Ureter (tissue), 1 donor: ENCODE results near the gene GHRL. TPM values are rescaled to one million over a fixed set of nuclear protein-coding genes. Genes with fewer than 3 reads are reported as not detected.

Source experiments
- DNase-seq: peaks from one replicate; pipeline ENCODE4 v3.0.0-alpha.2; 2020; ENCODE audit warnings: low spot score
- total RNA-seq: library from RNA; stranded (reverse); gene quantifications from one replicate; pipeline ENCODE4 v1.2.4, GENCODE V29; 2023
- donor health status: DM: yes; HTN: yes; CAD: no.

The GHRL gene
- total RNA-seq, 1 donor from 2014 or later = 0.81 TPM

GRCh38 chr3:10327592-10327991 is 34.8 kb upstream of the GHRL start:
- DNase-seq = no peak

- no peak for DNase-seq
Measured at GRCh38 chr3:10322352-10322710, 29.6 kb upstream of the GHRL start.

DNA sequence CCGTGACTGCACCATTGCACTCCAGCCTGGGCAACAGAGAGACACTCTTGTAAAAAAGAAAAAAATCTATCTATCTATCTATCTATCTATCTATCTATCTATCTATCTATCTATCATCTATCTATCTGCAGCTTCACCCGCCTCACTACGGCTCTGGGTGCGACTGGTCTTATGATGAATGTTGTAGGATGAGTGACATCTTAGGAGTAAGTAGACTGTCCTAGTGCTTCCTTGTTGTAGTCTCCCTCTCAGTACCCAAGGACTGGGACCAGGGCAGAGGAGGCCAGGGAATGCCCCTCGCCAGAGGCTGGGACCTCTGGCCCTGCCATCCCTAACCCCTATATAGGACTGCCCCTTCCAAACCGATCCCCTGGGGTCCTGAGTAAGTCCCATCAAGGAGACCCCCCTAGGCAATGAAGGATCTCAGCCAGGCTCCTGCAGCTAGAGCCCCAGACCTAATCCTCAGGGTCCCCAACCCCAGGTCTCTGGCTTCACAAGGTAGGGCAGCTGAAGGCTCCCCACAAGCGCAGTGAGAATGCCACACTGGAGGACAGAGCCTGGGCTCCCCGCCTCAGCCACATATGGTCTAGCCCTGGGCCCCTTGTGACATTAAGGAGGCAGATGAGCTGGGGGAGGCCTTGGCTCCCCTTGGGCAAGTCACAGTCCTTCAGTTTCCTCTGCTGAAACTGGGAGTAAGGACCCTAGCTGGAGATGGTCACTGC is 29.0 kb upstream of the GHRL start:
- DNase-seq = no peak

- no peak for DNase-seq
Measured at GRCh38 chr3:10320320-10320677, 27.6 kb upstream of the GHRL start.

- DNase-seq = no peak
Measured at GRCh38 chr3:10319804-10320203, 27.1 kb upstream of the GHRL start.

DNA sequence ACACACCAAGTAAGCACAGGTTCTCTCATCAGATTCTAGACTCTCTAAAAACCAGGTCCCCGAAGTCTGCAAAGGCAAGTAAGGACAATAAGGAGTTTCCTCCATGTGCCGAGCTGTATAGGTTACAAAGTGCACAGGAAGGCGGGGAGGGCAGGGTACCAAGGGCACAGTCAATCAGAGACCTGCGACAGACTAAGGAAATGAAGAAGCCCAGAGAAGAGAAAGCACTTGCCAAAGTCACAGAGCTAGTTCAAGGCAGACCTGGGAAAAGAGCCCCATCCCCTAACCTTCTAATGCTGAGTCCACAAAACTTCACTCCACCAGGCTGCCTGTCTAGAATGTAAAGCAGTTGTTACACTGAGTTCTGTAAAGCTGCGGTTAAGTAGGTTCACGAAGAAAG is 26.5 kb upstream of the GHRL start:
- DNase-seq = no peak

- no peak for DNase-seq
Measured at GRCh38 chr3:10317961-10318350, 25.2 kb upstream of the GHRL start.

DNA sequence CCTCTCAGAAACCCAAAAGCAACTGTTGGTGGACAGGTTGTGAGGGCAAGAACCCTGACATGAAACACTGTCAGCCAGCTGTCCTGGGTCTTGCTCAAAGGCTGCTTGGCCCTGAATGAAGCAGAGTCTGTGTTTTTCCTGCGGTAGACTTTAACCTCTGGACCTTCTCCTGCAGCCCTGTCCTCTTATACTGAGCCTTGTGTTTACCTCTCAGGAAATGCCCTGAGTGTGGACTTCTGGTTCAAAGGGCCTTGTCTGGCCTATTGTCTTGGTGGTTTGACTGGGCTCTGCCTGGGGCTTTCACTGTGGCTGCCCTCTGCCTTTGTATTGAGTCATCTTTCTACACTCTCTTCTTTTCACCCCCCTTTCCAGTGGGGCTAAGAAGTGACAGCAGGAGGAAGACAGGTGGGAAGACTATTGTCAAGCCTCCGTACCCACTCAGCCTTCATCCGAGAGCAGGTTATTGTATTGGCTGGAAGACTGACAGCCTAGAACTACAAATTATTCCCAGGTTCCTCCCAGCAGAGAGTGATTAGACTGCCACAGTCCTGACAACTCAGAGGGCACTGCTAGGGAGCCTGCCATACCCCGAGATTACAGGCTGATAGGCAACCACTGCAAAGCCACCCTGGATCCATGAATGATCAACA is 24.7 kb upstream of the GHRL start:
- no peak for DNase-seq

DNA sequence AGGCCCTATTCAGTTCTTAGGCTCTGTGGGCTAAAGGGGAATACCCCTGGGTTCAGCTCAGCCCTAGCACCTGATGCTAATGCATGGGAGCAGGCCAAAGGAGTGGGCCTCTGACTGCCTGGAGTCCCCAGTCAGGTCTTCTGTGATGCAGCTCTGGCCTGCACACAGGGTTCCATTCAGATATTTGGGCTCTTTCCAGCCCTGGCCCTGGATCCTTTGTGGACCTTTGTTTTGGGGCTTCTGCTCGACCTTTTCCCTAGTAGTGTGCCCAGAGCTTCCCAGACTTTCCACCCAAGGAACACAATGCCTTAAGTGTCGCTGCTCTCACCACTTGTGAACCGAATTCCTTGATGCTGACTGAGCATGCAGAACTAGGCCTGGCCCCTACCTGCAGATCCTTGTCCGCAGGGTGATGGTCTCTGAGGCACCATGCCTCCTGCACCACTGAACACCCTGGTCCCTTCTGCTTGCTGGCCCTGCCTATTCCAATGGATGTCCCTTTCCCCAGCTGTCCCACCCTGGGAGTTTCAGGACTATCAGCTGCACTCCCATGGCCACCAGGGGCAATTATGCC is 23.1 kb upstream of the GHRL start:
- no peak for DNase-seq

DNA sequence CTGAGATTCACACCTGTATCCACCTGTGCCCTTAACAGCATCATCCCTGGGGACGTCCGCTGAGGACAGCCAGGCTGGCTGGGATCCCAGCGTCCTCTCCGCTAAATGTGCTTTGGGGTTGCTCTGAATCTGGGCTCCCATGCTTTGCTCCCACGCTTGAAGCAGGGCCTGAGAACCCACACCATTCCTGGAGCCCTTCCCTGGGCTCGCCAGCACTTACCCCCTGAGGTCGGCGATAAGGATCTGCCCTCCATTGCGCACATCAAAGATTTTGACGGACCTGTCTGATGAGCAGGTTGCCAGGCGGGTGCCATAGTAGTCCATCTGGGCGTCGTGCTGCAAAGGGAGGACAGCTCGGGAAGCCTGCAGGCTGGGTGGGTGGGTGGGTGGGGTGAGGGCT is 22.4 kb upstream of the GHRL start:
- DNase-seq = no peak

DNA sequence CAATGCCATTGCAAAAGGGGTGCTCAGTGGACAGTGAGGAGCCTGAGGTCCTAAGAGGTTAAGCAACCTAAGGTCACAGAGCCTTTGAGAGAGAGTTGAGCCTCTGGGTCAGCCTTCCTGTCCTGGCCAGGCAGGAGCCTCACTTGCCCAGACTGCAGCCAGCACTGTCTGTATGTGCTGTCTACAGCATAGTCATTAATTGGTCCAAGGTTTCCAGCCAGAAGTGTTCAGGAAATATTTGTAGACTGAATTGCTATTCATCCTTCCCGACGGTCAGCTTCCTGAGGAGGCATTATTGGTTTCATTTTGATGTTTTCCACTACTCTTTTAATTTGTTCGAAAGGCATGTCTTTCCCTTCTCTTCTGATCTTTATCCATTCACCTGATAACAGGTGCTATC is 20.1 kb upstream of the GHRL start:
- no peak for DNase-seq

- no peak for DNase-seq
Measured at GRCh38 chr3:10312391-10312790, 19.6 kb upstream of the GHRL start.

GRCh38 chr3:10311710-10312109 is 19.0 kb upstream of the GHRL start:
- DNase-seq = no peak

DNA sequence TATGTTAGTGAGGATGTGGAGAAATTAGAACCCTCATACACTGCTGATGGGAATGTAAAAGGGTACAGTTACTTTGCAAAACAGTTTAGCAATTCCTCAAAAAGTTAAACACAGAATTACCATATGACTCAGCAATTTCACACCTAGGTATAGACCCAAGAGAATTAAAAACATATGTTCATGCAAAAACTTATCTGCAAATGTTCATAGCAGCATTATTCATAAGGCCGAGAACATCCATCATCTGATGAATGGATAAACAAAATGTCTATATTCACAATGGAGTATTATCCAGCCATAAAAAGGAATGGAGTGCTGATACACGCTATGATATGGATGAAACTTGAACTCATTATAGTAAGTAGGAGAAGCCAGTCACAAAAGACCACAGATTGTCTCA is 17.8 kb upstream of the GHRL start:
- no peak for DNase-seq

DNA sequence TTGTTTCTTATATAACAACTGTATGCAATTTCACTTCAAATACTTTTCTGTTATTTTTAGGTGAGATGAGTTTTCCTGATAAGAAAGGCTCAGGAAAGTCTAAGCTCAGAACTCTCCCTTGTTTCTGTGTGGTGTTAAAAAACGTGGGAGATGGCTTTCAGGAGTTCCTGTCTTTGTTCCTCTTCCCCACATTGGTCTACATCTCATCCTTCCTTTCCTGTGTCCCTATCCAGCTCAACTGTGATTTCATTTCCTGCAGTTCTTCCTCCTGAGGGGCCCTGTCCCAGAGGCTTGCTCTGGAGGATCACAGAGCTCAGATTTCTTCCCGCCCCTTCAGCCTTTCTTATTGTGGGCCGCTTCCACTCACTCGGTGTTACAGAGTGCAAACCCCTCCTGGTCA is 17.0 kb upstream of the GHRL start:
- no peak for DNase-seq

DNA sequence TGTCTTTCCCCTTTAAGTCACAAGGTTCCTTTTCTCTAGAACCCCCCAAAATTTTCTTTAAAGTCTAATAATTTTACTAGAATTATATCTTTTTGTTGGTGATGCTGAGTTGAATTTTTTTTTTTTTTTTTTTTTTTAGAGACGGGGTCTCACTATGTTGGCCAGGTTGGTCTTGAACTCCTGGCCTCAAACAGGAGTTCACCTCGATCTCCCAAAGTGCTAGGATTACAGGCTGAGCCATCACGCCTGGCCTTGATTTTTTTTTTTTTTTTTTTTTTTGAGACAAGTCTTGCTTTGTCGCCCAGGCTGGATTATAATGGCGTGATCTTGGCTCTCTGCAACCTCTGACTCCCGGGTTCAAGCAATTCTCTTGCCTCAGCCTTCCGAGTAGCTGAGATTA is 15.9 kb upstream of the GHRL start:
- no peak for DNase-seq

DNA sequence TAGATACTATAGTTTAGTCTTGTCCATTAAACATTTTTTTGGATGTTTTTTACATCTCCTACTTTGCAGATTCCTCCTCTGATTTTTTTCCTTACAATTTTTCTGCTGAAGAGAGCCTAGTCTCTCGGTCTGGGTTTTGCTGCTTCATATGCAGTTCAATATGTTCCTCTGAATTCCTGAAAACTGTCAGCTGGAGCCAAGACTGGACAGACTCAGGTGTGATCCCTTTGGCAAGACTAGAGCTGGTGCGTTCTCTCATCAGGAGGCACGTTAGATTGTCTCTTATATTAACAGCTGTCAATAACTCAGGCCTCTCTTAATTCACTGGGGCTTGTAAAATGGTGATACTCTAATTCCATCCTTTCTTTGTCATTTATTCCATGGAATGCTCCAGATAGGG is 13.4 kb upstream of the GHRL start:
- DNase-seq = no peak

GRCh38 chr3:10305331-10305902 is 12.7 kb upstream of the GHRL start:
- DNase-seq = no peak

DNA sequence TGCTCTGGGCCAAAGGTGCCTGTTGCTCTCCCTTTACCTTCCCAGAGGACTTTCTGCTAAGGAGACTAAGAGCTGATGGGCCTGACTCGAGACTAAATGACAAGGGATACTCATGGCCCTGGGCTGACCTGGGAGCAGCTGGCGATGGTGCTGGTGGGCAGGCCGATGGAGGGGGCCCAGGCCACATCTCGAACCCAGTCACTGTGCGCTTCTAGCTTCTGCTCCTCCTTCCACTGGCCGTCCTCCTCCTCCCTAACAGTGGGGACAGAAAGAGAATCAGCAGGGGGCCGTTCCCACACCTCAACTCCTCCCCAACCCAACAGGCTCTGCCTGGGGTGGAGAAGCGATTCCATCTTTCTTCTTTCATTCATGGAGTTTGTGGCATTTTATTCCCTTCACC is 12.2 kb upstream of the GHRL start:
- DNase-seq = no peak

- DNase-seq = no peak
Measured at GRCh38 chr3:10303785-10304184, 11.0 kb upstream of the GHRL start.

DNA sequence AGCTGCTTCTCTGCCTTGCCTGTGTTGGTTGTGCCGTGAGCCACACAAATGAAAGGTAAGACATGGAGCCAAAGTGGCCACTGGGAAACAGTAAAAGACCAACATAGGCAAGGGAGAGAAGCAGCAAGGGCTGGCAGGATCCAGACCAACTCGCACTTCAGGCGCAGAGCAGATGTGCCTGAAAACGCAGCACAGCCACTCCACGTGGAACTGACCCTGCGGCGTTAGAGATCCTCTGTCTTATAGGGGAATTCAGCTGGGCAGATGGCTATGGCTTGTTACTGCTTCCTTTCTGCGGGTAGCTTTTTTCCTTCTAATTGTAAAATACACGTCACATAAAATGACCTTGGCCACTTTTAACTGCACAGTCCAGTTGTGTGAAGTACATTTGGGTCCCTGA is 10.4 kb upstream of the GHRL start:
- no peak for DNase-seq

- DNase-seq = no peak
Measured at GRCh38 chr3:10300087-10300486, 7.3 kb upstream of the GHRL start.

GRCh38 chr3:10299679-10300078 is 6.9 kb upstream of the GHRL start:
- DNase-seq = no peak
